ENCODE measurements around the gene KCNJ5.

KCNJ5 gene

DNA sequence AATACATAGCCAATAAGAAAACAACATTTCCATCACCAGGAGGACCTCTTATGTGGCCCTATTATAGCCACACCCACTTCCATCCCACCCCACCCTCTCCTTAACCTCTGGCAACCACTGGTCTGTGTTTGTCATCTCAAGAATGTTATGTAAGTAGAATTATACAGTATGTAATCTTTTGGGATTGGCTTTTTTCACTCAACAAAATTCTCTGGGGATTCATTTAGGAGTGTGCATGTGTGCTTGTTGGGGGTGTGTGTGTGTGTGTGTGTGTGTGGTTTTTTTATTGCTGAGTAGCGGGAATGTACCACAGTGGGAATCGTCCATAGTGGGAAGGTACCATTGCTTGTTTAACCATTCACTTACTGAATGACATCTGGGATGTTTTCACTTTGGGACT lies 5.2 kb downstream of the KCNJ5 start:
- peaks cover 30% of the 10 kb centered on the region for H3K27me3 ChIP-seq (ENCODE audit: insufficient read depth, poor library complexity, severe bottlenecking)
- no peak overlapping the region for H3K4me3 ChIP-seq (replicated peaks; ENCODE audit: insufficient read depth, low read length)
- no peak for DNase-seq (ENCODE audit: low read depth in 1 of 2, low spot score in 1 of 2)
- H3K27ac ChIP-seq (replicated peaks): no peak overlapping the region
- no peak for TF ChIP-seq POLR2AphosphoS5 (IDR thresholded peaks at IDR 0.05; ENCODE audit: low read depth)
- TF ChIP-seq, protein P1, sequence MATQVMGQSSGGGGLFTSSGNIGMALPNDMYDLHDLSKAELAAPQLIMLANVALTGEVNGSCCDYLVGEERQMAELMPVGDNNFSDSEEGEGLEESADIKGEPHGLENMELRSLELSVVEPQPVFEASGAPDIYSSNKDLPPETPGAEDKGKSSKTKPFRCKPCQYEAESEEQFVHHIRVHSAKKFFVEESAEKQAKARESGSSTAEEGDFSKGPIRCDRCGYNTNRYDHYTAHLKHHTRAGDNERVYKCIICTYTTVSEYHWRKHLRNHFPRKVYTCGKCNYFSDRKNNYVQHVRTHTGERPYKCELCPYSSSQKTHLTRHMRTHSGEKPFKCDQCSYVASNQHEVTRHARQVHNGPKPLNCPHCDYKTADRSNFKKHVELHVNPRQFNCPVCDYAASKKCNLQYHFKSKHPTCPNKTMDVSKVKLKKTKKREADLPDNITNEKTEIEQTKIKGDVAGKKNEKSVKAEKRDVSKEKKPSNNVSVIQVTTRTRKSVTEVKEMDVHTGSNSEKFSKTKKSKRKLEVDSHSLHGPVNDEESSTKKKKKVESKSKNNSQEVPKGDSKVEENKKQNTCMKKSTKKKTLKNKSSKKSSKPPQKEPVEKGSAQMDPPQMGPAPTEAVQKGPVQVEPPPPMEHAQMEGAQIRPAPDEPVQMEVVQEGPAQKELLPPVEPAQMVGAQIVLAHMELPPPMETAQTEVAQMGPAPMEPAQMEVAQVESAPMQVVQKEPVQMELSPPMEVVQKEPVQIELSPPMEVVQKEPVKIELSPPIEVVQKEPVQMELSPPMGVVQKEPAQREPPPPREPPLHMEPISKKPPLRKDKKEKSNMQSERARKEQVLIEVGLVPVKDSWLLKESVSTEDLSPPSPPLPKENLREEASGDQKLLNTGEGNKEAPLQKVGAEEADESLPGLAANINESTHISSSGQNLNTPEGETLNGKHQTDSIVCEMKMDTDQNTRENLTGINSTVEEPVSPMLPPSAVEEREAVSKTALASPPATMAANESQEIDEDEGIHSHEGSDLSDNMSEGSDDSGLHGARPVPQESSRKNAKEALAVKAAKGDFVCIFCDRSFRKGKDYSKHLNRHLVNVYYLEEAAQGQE (IDR thresholded peaks at IDR 0.05; ENCODE audit: insufficient replicate concordance, low read depth): no peak
- no peak for TF ChIP-seq GABPA (IDR thresholded peaks at IDR 0.05; ENCODE audit: low read depth)
- TF ChIP-seq, protein P2, sequence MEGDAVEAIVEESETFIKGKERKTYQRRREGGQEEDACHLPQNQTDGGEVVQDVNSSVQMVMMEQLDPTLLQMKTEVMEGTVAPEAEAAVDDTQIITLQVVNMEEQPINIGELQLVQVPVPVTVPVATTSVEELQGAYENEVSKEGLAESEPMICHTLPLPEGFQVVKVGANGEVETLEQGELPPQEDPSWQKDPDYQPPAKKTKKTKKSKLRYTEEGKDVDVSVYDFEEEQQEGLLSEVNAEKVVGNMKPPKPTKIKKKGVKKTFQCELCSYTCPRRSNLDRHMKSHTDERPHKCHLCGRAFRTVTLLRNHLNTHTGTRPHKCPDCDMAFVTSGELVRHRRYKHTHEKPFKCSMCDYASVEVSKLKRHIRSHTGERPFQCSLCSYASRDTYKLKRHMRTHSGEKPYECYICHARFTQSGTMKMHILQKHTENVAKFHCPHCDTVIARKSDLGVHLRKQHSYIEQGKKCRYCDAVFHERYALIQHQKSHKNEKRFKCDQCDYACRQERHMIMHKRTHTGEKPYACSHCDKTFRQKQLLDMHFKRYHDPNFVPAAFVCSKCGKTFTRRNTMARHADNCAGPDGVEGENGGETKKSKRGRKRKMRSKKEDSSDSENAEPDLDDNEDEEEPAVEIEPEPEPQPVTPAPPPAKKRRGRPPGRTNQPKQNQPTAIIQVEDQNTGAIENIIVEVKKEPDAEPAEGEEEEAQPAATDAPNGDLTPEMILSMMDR (IDR thresholded peaks at IDR 0.05; ENCODE audit: insufficient read depth, low read length): no peak
- no peak for TF ChIP-seq SPI1 (IDR thresholded peaks at IDR 0.05; ENCODE audit: borderline replicate concordance, low read depth)

DNA sequence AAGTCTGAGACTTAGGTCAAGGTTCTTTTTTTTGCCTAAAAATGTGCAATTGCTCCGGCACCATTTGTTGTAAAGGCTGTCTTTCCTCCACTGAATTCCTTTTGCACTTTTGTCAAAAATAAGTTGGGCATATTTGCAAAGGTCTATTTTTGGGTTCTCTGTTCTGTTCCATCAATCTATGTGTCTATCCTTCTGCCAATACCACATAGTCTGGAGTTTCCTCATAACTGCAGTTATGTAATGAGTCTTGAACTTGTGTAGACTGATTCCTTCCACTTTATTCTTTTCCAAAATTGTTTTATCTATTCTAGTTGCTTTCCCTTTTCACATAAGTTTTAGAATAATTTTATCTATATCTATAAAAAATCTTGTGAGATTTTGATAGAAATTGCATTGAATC lies 6.7 kb downstream of the KCNJ5 start:
- peaks cover 16% of the 10 kb centered on the region for H3K27me3 ChIP-seq (ENCODE audit: insufficient read depth, poor library complexity, severe bottlenecking)
- H3K27ac ChIP-seq (replicated peaks): no peak overlapping the region
- no peak for DNase-seq (ENCODE audit: low read depth in 1 of 2, low spot score in 1 of 2)
- TF ChIP-seq, protein P2 (IDR thresholded peaks at IDR 0.05; ENCODE audit: insufficient read depth, low read length): no peak
- TF ChIP-seq POLR2AphosphoS5 (IDR thresholded peaks at IDR 0.05; ENCODE audit: low read depth) (no peak), SPI1 (IDR thresholded peaks at IDR 0.05; ENCODE audit: borderline replicate concordance, low read depth) (no peak), GABPA (IDR thresholded peaks at IDR 0.05; ENCODE audit: low read depth) (no peak)
- TF ChIP-seq, protein P1 (IDR thresholded peaks at IDR 0.05; ENCODE audit: insufficient replicate concordance, low read depth): no peak
- no peak overlapping the region for H3K4me3 ChIP-seq (replicated peaks; ENCODE audit: insufficient read depth, low read length)

DNA sequence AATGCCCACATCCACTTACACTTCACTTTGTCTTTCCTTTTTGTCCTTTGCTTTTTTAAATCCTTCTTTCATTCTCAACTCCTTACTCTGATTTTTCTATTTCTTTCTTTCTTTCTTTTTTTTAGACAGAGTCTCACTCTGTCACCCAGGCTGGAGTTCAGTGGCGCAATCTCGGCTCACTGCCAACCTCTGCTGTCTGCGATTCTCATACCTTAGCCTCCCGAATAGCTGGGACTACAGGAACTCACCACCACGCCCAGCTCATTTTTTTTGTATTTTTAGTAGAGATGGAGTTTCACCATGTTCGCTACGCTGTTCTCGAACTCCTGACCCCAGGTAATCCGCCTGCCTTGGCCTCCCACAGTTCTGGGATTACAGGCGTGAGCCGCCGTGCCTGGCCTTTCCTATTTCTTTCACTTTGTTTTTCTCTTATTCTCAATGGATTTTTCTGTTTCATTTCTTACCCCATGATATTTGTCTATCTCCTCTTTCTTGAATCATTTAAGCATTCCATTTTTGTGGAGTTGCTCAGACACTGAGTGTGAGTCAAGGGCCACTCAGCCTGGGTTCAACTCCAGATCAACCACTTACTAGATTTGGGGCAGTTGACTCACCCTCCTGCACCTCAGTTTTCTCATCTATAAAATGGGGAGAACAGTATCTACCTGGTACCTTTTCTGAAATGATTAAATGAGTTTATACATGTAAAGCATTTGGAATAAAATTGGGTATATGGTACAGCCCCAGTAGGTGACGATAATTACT lies 7.6 kb downstream of the KCNJ5 start:
- TF ChIP-seq, protein P2 (IDR thresholded peaks at IDR 0.05; ENCODE audit: insufficient read depth, low read length): no peak
- TF ChIP-seq, protein P1 (IDR thresholded peaks at IDR 0.05; ENCODE audit: insufficient replicate concordance, low read depth): no peak
- TF ChIP-seq SPI1 (IDR thresholded peaks at IDR 0.05; ENCODE audit: borderline replicate concordance, low read depth) (no peak), POLR2AphosphoS5 (IDR thresholded peaks at IDR 0.05; ENCODE audit: low read depth) (no peak), GABPA (IDR thresholded peaks at IDR 0.05; ENCODE audit: low read depth) (no peak)
- Histone ChIP-seq H3K4me3 (replicated peaks; ENCODE audit: insufficient read depth, low read length) (no peak overlapping the region), H3K27me3 (ENCODE audit: insufficient read depth, poor library complexity, severe bottlenecking) (peaks cover 13% of the 10 kb centered on the region), H3K27ac (replicated peaks) (no peak overlapping the region)
- DNase-seq (ENCODE audit: low read depth in 1 of 2, low spot score in 1 of 2): no peak

All from HL-60 (cell line).